HG02943 (cell line): ENCODE data around the gene SHROOM1.
A peak's percentile ranks its signal among the peaks of the same experiment; 100 is the strongest.

Source experiments
- ATAC-seq: cut with Tn5 transposase; IDR thresholded peaks from one replicate; pipeline ENCODE4 v1.9.1; 2021; ENCODE audit warnings: mild to moderate bottlenecking, low read depth, moderate library complexity; ENCODE audit not compliant: unreplicated experiment

SHROOM1 gene

DNA sequence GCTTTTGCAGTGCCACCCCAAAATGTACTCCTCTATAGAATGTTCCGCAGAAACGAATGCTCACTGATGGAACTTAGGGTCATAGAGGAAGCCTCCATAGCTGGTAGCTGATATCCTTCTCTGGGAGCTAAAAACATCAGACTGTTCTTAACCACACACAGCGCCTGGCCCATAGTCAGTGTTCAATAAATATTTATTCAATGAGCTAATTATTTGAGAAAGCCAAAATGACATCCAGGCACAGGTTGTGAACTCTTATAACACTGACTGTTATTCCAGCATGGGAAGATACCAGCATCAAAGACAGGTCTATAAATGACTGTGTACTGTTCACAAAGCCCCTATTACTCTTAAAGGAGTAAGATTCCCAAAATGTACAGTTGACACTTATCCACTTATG is 22.9 kb upstream of the SHROOM1 start:
- no peak for ATAC-seq

DNA sequence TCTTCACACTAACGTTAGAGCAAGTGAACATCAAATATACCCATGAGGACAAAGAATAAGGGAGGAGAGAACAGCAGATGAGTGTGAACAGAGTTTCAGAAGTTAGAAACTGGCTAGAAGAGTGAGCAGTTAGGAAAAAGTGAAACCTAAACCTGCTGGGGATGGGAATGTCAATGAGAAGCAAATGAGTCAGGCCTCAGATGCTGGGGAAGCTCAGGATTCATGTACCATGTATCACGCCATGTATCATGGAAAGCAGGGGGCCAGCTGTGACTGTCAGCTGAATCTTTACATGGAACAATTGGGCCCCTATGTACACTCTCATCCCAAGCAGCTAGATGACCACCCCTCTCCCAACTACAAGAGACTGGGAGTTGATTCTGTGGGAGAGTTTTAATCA is 19.6 kb upstream of the SHROOM1 start:
- no peak for ATAC-seq

DNA sequence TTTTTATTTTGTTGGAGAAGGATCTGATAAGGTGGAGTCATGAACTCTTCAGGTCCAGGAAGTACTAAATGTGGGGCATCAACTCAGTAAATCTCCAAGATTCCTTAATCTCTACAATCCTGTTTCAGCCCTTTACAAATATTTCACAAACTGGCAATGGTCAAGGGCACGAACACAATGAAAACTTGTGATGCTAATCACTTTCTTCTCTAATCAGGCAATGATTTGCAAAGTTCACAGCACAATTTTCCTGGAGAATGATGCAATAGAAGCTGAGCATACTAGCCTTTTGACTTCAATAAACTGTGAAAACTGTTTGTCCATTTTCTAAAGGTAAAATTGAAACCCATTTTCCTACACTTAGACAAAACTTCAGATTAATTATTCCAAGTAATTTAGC is 18.9 kb upstream of the SHROOM1 start:
- no peak for ATAC-seq

DNA sequence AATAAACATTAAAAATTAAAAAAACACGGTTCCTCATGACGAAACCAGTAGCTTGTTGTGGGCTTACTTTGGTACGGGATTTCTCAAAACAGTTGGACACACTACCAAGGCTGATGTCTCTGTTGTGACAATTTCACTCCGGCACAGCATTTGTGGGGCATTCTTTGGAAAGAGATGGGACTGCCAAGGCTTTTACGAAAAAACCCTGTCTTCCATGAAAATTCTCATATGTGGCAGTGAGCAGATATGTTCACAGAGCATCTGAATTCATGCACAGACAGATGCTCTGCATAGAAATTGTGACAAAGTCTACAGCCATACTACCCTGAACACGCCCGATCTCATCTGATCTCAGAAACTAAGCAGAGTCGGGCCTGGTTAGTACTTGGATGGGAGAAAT is 17.8 kb upstream of the SHROOM1 start:
- ATAC-seq: no peak

DNA sequence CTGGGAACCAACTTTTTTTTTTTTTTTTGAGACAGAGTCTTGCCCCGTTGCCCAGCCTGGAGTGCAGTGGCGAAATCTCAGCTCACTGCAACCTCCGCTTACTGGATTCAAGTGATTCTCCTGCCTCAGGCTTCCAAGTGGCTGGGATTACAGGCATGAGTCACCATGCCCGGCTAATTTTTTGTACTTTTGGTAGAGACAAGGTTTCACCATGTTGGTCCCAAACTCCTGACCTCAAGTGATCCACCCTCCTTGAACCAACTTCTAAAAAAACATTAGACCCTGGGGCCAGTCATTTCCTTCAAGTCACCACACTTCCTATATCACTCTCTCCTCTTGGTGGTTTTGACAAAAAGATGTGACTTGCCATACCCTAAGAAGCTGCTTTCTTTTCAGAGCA is 10.9 kb upstream of the SHROOM1 start:
- ATAC-seq: no peak

DNA sequence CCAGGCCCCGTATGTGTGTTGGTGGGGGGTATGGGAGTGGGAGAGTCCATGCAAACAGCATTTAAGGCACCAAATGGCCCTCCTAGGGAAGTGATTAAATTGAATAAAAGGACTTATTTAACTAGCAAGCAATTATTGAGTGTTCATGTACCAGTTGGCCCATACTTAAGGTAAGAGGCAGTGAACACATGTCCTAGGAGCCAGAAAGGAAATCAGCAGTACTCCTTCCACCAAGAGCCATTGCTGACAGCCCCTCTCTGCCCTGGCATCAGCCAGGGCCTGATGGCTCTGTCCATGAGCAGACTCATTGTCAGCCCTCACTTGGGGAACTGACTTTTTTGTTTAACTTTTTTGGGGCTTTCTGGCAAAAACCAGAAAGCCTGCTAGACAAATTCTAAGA is 10.4 kb upstream of the SHROOM1 start:
- ATAC-seq: no peak

DNA sequence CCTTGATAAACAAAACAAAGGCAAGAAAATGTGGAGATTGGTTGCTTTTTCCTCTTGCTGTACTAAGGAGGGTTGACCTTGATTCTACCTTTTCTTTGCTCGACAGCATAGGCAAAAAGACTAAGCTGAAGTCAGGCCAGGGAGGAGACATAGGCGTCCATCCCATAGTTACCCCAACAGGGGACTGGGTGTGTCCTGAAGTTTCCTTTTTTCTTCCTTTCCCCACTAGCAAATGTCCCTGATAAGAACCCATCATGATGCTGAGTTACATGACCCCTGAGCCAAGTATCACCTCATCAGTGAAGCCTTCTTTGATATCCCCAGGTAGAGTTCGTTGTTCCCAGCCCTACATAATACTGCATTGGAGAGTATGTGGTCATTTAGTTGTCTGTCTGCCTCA is 9.9 kb upstream of the SHROOM1 start:
- no peak for ATAC-seq

DNA sequence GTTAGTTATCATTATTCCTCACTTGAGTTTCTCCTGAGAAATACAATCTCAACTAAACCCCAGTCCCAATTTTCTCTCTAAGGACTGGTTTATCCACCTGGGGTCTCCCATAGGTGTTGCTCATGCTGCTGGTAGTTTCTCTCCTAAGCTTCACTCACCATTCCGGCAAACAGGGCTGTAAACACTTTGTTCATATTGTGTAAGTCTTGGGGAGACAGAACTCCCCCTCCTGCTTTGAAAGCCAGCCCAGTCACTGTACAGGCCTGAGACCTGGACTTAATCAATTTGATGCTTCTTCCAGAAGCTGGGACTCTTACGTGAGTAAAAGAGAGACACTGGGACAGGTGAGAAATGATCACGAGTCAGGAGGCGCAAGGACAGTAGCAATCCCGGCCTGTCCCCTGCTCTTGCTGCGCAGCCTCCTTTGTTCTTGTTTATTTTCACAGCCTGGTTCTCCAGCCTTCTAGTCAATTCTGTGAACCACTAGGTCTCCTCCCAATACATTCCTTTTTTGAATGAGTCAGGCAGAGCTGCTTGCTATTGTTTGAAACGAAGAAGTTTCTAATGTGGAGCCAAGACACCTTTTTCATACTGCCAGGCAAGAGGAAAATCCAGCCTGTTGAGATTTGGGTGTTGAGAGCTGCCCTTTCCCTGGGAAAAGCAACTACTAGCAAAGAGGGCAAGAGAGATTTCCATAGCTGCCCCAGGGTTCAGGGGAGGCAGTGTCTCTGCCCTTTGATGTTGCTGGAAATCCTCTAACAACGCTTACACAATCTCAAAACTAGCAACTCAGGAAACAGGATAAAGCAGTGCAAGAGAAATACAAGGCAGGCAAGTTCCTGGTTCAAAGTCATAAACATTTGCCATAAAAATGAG is 9.2 kb upstream of the SHROOM1 start:
- no peak for ATAC-seq

DNA sequence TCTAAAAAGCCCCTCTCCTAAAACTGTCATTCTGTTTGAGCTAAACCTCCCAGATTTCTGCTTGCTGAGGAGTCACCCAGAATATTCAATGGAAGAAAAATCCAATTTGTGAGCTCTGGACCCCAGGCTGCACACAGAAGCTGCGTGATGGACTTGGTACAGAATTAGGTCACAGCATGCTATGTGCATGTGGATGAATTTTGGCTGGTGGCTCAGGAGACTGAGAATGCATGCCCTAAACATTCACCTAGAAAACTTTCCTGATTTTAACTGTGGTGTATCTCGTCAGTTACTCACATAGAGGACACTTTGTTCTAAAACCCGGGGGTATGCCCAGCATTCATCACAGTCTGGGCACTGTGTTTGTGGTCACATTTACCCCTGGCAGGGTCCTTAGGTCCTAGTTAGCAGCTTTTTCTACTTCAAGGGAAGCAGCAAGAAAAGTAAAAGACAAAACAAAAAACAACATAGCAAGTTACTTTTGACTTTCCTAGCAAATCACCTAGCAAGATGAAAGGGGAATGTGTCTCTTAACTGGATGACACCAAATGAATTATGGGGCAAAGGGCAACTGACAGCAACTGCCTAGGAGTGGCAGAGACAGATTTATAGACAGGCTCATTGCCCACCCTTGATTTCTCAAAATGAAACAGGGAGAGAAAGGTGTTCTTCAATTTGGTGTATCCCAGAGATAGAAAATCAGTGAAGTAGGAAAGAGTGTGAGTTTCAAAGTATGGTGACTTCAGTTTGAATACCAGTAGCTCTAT is 8.3 kb upstream of the SHROOM1 start:
- ATAC-seq: no peak

DNA sequence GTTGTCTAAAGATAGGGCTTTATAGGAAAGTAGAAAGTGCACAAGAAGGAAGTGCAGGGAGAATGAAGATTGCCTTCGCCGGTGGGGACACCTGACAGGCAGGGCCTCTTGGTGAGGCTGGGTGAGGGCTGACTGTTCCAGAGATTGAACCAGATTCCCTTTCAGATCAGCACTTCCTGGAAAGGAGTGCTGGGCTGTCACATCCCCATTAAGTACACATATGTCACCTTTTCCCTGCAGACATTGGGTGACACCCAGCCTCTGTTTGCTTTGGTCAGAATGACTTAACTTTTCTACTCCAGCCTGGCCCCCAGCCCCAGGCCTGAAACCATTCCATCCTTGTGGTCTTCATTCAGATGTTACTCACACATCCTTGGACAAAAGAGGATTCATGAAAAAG is 7.4 kb upstream of the SHROOM1 start:
- ATAC-seq: no peak

DNA sequence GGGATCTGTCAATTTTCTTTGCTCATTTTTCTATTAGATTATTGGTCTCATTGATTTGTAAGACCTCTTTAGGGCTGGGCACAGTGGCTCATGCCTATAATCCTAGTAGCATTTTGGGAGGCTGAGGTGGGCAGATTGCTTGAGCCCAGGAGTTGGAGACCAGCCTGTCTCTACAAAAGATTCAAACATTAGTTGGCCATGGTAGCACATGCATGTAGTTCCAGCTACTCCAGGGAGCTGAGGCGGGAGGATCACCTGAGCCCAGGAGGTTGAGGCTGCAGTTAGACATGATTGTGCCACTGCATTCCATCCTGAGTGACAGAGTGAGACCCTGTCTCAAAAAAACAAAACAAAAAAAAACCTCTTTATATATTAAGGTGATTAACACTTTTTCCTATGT is 6.4 kb upstream of the SHROOM1 start:
- no peak for ATAC-seq

DNA sequence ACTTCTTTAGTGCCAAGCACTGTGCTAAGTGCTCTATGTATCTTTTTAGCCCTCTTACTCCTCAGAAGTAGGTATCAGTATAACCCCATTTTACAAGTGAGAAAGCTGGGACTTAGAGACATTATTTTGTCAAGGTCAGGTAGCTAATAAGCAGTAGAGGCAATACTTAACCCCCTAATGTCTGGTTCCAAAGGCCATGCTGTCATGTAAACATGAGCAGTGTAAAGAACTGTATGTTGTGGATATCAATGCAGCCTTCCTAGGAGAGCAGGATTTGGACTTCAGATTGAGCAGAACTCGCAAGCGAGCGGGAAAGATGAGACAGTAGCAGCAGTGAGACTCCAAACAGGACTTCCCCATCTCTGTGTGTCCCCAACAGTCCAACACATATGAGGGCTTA is 3.6 kb upstream of the SHROOM1 start:
- ATAC-seq: no peak

DNA sequence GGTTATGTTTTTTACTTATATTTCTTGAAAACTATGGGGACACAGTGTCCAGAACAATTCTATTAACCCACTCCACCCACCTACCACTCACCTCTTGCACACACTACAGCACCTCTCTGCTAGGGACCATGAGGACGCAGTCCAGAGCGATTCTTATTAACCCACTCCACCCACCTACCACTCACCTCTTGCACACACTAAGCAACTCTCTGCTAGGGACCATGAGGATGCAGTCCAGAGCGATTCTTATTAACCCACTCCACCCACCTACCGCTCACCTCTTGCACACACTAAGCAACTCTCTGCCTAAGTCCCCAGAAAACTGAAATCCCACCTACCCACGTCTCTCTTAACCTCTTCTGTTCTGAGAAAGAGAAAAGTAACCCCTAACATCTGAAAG is 2.2 kb upstream of the SHROOM1 start:
- ATAC-seq: no peak

DNA sequence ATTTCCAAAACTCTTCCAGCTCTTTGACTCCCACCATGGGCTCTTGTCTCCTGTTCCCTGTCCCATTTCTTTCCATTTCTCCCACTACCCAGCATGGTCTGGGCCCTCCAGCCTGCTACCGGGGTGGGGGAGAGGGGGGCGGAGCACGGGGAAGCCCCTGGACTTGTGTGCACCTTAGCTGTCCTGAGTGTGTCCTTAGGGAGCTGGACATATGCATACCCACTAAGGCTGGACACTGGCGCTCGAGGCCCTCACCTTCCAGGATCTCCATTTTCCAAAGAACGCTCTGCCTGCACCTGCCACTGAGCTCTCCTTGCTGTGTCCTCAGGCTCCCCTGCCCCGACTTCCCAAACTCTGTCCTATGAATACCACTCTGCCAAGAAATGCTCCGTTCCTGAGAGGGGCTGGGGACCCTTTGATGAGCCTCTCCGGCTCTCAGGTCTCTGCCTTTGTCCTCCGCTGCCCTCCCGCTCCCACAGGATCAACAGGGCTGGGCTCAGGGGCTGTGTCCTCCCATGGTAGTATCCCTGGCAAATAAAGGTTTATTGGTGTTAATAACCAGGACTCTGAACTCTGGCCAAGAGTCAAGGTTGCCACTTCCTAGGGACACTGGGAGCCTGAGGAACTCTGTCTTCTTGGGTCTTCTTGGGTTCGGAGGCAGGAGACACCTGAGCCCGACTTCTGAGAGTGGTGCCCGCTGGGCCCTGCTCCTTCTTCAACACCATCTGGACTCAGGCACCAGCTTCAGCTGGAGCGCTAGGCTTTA is 831 bp upstream of the SHROOM1 start:
- ATAC-seq: no peak

DNA sequence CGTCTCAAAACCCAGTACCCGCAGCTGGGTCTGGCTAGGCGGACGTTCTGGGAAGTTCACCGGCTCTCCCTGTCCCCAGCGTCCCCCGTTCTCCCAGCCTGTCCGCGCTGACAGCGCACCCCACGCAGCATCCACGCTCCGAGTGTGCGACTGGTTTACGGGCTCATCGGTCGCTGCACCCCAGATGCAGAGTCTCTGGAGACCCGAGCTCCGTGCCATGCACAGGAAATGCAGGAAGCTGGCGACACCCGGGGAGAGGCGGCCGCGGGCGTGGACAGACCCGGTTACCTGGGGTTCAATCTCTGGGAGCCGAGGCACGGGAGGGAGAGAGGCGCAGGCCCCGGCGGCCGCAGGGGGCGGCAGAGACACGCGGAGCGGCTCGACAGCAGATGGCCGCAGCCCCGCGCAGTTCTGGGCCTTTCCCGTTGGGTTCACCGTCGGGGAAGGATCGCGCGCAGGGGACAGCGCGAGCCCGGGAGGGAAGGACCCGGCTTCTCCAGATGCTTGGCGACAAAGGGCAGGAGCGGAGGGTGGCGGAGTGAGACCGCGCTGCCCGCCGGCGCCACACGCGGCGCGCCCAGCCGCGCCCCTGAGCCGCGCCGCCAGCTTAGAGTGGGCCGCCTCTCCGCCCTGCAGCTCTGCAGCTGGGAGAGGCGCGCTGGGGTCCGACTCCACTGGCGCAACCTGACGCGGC is 558 bp downstream of the SHROOM1 start:
- peak; percentile 70 for ATAC-seq

DNA sequence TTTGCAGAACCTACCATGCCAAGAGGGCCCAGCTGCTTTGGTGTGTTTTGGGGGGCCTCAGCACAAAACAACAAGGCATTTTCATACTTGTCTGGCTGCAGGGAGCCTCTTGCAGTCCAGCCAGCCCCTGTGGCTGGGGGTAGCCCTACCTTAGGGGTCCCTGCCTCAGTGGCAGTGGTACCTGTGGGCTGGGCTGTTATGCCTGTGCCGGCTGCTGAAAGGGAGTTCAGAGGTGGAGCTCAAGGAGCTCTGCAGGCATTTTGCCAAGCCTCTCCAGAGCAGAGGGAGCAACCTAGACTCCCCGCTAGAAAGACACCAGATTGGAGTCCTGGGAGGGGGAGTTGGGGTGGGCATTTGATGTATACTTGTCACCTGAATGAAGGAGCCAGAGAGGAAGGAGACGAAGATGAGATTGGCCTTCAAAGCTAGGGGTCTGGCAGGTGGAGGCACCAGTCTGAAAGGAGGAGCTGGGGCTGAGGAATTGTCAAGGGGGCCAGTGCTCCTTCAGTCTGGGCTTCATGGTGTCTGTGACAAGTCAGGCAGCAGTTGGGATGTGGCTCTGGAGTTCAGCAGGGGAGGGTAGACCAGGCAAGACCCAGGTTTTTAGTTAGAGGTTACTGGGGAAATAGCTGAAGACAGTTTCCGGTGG is 1.5 kb downstream of the SHROOM1 start:
- ATAC-seq: no peak

DNA sequence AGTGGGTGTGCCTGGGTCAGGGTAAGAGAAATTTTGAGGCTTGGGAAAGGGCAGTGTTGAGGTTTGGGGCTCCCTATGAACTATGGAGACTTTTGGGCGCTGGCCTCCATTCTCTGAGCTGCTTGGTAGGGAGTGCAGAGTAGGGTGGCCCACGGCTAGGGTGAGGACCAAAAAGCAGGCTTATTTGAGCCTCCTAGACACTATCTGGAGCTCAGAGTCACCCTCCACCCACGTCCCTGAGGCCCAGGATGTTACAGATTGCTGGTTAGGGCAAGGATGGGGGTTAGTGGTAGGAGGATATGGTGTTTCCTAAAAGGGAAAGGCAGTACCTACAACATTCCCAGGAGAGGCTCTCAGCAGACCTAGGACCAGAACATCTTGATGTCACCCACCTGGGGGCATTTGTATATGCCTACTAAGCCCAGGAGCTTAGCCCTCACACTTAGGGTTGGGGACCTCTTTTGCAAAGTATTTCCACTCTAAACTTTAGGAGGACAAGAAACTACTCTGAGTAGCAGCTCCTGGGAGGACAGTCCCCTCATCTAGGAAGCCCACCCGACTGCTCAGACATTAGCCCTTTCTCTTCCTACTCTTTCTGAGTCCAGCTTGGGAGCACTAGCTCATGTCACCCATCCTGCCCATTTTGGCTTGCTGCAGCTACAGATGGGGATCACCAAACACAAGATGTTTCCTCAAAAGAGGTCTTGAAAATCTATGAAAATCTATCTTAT is 2.3 kb downstream of the SHROOM1 start:
- no peak for ATAC-seq

DNA sequence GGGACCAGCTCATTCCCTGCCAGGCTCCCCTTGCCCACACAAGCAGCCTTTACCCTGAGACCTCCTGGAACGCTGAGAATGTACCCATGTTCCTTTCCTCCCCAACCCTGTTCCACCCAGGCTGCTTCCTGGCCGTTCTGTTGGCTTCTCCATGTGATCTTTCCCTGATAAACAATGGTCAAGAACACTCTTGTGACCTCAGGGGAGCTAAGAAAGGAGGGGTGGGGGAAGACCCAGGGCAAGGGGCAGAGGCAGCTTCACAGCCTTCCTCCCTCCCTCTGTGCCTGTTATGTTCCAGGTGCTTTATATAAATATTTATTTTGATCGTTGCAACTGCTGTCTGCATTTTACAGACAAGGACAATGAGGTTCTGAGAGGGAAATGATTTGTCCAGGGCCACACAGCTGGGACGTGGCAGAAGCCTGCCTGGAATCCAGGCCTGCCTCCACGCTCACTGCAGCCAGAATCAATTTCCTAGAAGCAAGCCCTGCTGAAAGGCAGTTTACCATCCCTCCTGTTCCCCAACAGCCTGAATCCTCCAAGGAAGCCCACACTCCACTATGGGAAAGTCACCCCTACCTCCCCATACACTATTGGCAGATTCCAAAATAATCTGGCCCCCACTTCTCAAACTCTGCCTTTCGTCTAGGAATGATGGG is 3.9 kb downstream of the SHROOM1 start:
- no peak for ATAC-seq

DNA sequence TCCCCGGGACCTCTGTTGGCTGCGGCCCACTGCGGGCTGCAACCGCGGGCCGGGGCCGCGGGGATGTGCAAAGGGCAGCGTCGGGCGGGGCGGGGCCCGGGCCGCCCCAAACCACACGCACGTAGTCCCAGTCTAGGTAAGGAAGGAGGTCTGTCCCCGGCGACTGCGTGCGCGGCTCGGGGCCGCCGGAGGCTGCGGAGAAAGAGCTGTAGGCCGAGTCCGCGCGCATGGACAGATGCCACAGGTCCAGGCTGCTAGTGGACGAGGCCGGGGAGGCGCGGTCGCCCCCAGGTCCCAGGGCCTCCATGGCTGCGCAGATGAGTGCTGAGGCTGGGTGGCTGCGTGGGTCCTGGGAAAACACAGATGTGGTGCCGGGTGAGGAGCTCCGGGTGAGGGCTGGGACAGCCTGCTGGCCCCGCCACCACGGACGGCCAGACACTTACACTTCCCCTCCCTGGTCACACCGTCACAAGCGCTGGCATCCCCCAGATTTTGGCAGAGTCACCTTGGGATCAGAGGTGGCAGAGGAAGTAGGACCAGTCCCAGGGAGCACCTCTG is 4.5 kb downstream of the SHROOM1 start:
- no peak for ATAC-seq
